Fibroblast of lung (primary cell): ENCODE results near the gene PTPRO. TPM values are rescaled to one million over a fixed set of nuclear protein-coding genes. Genes with fewer than 3 reads are reported as not detected.

Experiments
- DNase-seq, 2 donors: peaks; one replicate each; pipeline versions ENCODE4 v3.0.0 to v3.0.0-alpha.2; 2010; ENCODE audit warnings: low read depth in 2 of 2
- H2AFZ ChIP-seq: 2 replicates; pipeline ENCODE4 v1.5.1; 2012; ENCODE audit warnings: low read length, control low read depth, inconsistent platforms
- H3K27ac ChIP-seq: 2 replicates; pipeline ENCODE4 v1.5.1; 2011; ENCODE audit warnings: low read length, control low read depth; ENCODE audit not compliant: insufficient read depth
- H3K27me3 ChIP-seq: 2 replicates; pipeline ENCODE4 v1.5.1; 2011; ENCODE audit warnings: mild to moderate bottlenecking, low read length; ENCODE audit not compliant: control insufficient read depth, insufficient read depth
- H3K36me3 ChIP-seq: 2 replicates; pipeline ENCODE4 v1.5.1; 2011; ENCODE audit warnings: low read length; ENCODE audit not compliant: control insufficient read depth, insufficient read depth
- H3K4me1 ChIP-seq: 2 replicates; pipeline ENCODE4 v1.5.1; 2011; ENCODE audit warnings: low read length; ENCODE audit not compliant: control insufficient read depth, insufficient read depth; ENCODE audit errors: extremely low read depth
- H3K4me2 ChIP-seq: 2 replicates; pipeline ENCODE4 v1.5.1; 2011; ENCODE audit warnings: low read length, control low read depth; ENCODE audit not compliant: insufficient read depth; ENCODE audit errors: extremely low read depth
- H3K4me3 ChIP-seq, 4 experiments: fragments of 200-600 bp in 1 of 4; sonication (generic) in 1 of 4; replicated peaks in 1 of 4; 2 replicates each; pipeline ENCODE4 v1.5.1; 2011 to 2016; ENCODE audit warnings: low read length in 4 of 4, low read depth in 3 of 4, mild to moderate bottlenecking in 3 of 4, control low read depth in 2 of 4, inconsistent platforms in 1 of 4, mixed read lengths in 1 of 4; ENCODE audit not compliant: insufficient read depth in 1 of 4; ENCODE audit errors: control extremely low read depth in 1 of 4
- H3K79me2 ChIP-seq: 2 replicates; pipeline ENCODE4 v1.5.1; 2012; ENCODE audit warnings: mild to moderate bottlenecking, low read length, inconsistent platforms; ENCODE audit not compliant: control insufficient read depth, insufficient read depth
- H3K9ac ChIP-seq: 2 replicates; pipeline ENCODE4 v1.5.1; 2011; ENCODE audit warnings: mild to moderate bottlenecking, low read length, control low read depth; ENCODE audit not compliant: insufficient read depth
- H3K9me3 ChIP-seq: 2 replicates; pipeline ENCODE4 v1.5.1; 2012; ENCODE audit warnings: low read depth, low read length; ENCODE audit not compliant: control insufficient read depth, insufficient read depth
- H4K20me1 ChIP-seq: 2 replicates; pipeline ENCODE4 v1.5.1; 2011; ENCODE audit warnings: low read length; ENCODE audit not compliant: control insufficient read depth, insufficient read depth; ENCODE audit errors: extremely low read depth
- CTCF ChIP-seq, 2 donors: IDR thresholded peaks in 1 of 2; conservative IDR thresholded peaks in 1 of 2; 1 replicate in 1 of 2; 2 replicates in 1 of 2; pipeline ENCODE4 v1.5.1; 2011 to 2012; ENCODE audit warnings: low read length in 2 of 2, control low read depth in 1 of 2, inconsistent platforms in 1 of 2, low read depth in 1 of 2, mild to moderate bottlenecking in 1 of 2
- EZH2 ChIP-seq: IDR thresholded peaks from 2 replicates; pipeline ENCODE4 v1.5.1; 2012; ENCODE audit warnings: low read length, control low read depth, mild to moderate bottlenecking; ENCODE audit errors: missing control alignments
- polyA plus RNA-seq, 2 donors: library from polyadenylated mRNA; depleted of rRNA in 1 of 2; stranded (reverse) in 1 of 2; unstranded in 1 of 2; fragments of >200 nt; gene quantifications; 2 replicates each; pipeline ENCODE4 v1.2.1, GENCODE V29; 2011 to 2012; ENCODE audit warnings: missing spikeins in 1 of 2
- total RNA-seq: library from RNA; depleted of rRNA; stranded (reverse); fragments of >200 nt; gene quantifications from 2 replicates; pipeline ENCODE4 v1.2.1, GENCODE V29; 2014

PTPRO gene
- total and polyA plus RNA-seq, 2 donors (not counting 1 experiment from before 2014, with no cell fraction given), result 0.33 to 0.35 TPM

- H4K20me1 ChIP-seq, result no peaks in the 10 kb centered on the region
- no peak overlapping the region for H3K9ac ChIP-seq
- no peaks in the 10 kb centered on the region for H3K27me3 ChIP-seq
- no peak overlapping the region for H3K4me3 ChIP-seq
- no peak overlapping the region for H2AFZ ChIP-seq
- DNase-seq, result peak in 1 of 2 donors; percentile 3
- no peaks in the 10 kb centered on the region for H3K36me3 ChIP-seq
- H3K9me3 ChIP-seq, result no peaks in the 10 kb centered on the region
- TF ChIP-seq EZH2, result no peak
- TF ChIP-seq CTCF (conservative IDR thresholded peaks at IDR 0.05 in 1 of 2, IDR thresholded peaks at IDR 0.05 in 1 of 2; ENCODE audit: low read depth in 1 of 2, low read length in 2 of 2), result no peak
- H3K4me2 ChIP-seq, result no peak overlapping the region
- H3K79me2 ChIP-seq, result no peaks in the 10 kb centered on the region
- H3K27ac ChIP-seq, result no peak overlapping the region
- no peaks in the 10 kb centered on the region for H3K4me1 ChIP-seq
These were observed 106.3 kb downstream of the PTPRO start for GRCh38 chr12:15428632-15429031.

GRCh38 chr12:15429262-15429661 is 107.0 kb downstream of the PTPRO start:
- Histone ChIP-seq H2AFZ (no peak overlapping the region), H4K20me1 (no peaks in the 10 kb centered on the region), H3K9me3 (no peaks in the 10 kb centered on the region), H3K79me2 (no peaks in the 10 kb centered on the region), H3K27ac (no peak overlapping the region), H3K27me3 (no peaks in the 10 kb centered on the region), H3K4me2 (no peak overlapping the region), H3K36me3 (no peaks in the 10 kb centered on the region), H3K4me1 (no peaks in the 10 kb centered on the region), H3K4me3 (no peak overlapping the region), H3K9ac (no peak overlapping the region)
- DNase-seq, result no peak
- TF ChIP-seq CTCF (conservative IDR thresholded peaks at IDR 0.05 in 1 of 2, IDR thresholded peaks at IDR 0.05 in 1 of 2; ENCODE audit: low read depth in 1 of 2, low read length in 2 of 2) (no peak), EZH2 (no peak)

- DNase-seq, result peak; percentile 31 to 32
- H3K4me1 ChIP-seq, result no peaks in the 10 kb centered on the region
- H2AFZ ChIP-seq, result no peak overlapping the region
- H3K4me2 ChIP-seq, result no peak overlapping the region
- H3K36me3 ChIP-seq, result no peaks in the 10 kb centered on the region
- no peak overlapping the region for H3K4me3 ChIP-seq
- TF ChIP-seq CTCF (conservative IDR thresholded peaks at IDR 0.05 in 1 of 2, IDR thresholded peaks at IDR 0.05 in 1 of 2; ENCODE audit: low read depth in 1 of 2, low read length in 2 of 2) (no peak), EZH2 (no peak)
- H3K27me3 ChIP-seq, result no peaks in the 10 kb centered on the region
- no peaks in the 10 kb centered on the region for H3K9me3 ChIP-seq
- no peak overlapping the region for H3K27ac ChIP-seq
- H4K20me1 ChIP-seq, result no peaks in the 10 kb centered on the region
- H3K9ac ChIP-seq, result no peak overlapping the region
- H3K79me2 ChIP-seq, result no peaks in the 10 kb centered on the region
These were observed 113.3 kb downstream of the PTPRO start for GRCh38 chr12:15435597-15435996.
